Transverse colon (tissue), 4 donors: ENCODE measurements around the gene CDC42BPB. TPM values are rescaled to one million over a fixed set of nuclear protein-coding genes. Genes with fewer than 3 reads are reported as not detected.

Experiments used
- DNase-seq: peaks from one replicate; pipeline ENCODE4 v3.0.0-alpha.2; 2019
- H3K27ac ChIP-seq, 4 donors: fragments of 200-600 bp; sonication (generic); 2 replicates each; pipeline ENCODE4 v1.5.1; 2016 to 2018; ENCODE audit warnings: inconsistent platforms in 4 of 4
- H3K27me3 ChIP-seq: fragments of 200-600 bp; sonication (generic); 2 replicates; pipeline ENCODE4 v1.5.1; 2017; ENCODE audit warnings: inconsistent platforms
- H3K36me3 ChIP-seq, 4 donors: fragments of 200-600 bp; sonication (generic); 2 replicates each; pipeline ENCODE4 v1.5.1; 2017 to 2019; ENCODE audit warnings: inconsistent platforms in 4 of 4
- H3K4me1 ChIP-seq, 4 donors: fragments of 200-600 bp; sonication (generic); 2 replicates each; pipeline ENCODE4 v1.5.1; 2017 to 2020; ENCODE audit warnings: inconsistent platforms in 4 of 4
- H3K4me3 ChIP-seq, 4 donors: fragments of 200-600 bp; sonication (generic); 1 replicate in 1 of 4; 2 replicates in 3 of 4; pipeline versions ENCODE4 v1.5.1 to v1.6.1; 2017 to 2019; ENCODE audit warnings: inconsistent platforms in 4 of 4
- H3K9me3 ChIP-seq, 2 donors: fragments of 200-600 bp; sonication (generic); 2 replicates each; pipeline ENCODE4 v1.5.1; 2017 to 2019; ENCODE audit warnings: inconsistent platforms in 2 of 2
- CTCF ChIP-seq, 5 experiments: fragments of 200-600 bp in 3 of 5; fragments of 450-650 bp in 2 of 5; sonication (generic) in 3 of 5; IDR thresholded peaks; 1 replicate in 2 of 5; 2 replicates in 3 of 5; pipeline ENCODE4 v1.5.1; 2016 to 2017; ENCODE audit warnings: antibody characterized with exemption in 5 of 5, inconsistent platforms in 3 of 5, mild to moderate bottlenecking in 2 of 5, moderate library complexity in 1 of 5
- EP300 ChIP-seq: sonication (generic); formaldehyde crosslinking; IDR thresholded peaks from one replicate; pipeline ENCODE4 v1.6.1; 2017; ENCODE audit warnings: antibody characterized with exemption, low read depth
- POLR2A ChIP-seq: fragments of 450-650 bp; IDR thresholded peaks from one replicate; pipeline ENCODE4 v1.6.1; 2016; ENCODE audit warnings: antibody characterized with exemption, mild to moderate bottlenecking, moderate library complexity
- POLR2AphosphoS5 ChIP-seq, 3 donors: sonication (generic); formaldehyde crosslinking; IDR thresholded peaks; one replicate each; pipeline ENCODE4 v1.6.1; 2016; ENCODE audit warnings: antibody characterized with exemption in 3 of 3
- WGBS, 2 donors: methylation state at CpG; one replicate each; pipeline ENCODE4 v1.1.5; 2018; ENCODE audit warnings: low coverage in 1 of 2; 5-methylcytosine and 5-hydroxymethylcytosine counted together
- in situ Hi-C, 4 donors: fragments of 200-750 bp; cut with MboI; loops; one replicate each; pipeline versions ENCODE4 v1.15.0 to v1.15.1; 2017; ENCODE audit warnings: low sequenced_read_pairs in 3 of 4, low pct_ligation_motif_present in 1 of 4, low pct_unique_long_range_greater_than_20kb in 1 of 4
- intact Hi-C: fragments of 100-400 bp; cut with DNase I; formaldehyde crosslinking; loops from one replicate; pipeline ENCODE4 v1.15.1; 2023; ENCODE audit warnings: low total_unique reads
- total RNA-seq, 4 donors: library from RNA; depleted of rRNA; stranded (reverse); fragments of >200 nt; gene quantifications; one replicate each; pipeline ENCODE4 v1.1.0, GENCODE V29; 2016

Gene CDC42BPB
- total RNA-seq, 4 donors from 2014 or later = 109 to 160 (median 123) TPM

GRCh38 chr14:103089386-103090335 lies 32.3 kb upstream of the CDC42BPB start:
- Histone ChIP-seq H3K4me1 (peaks cover 4 to 21% (median 10%) of the 10 kb centered on the region in 4 donors), H3K4me3 (no peak overlapping the region), H3K27me3 (peaks cover 13% of the 10 kb centered on the region), H3K36me3 (no peaks in the 10 kb centered on the region), H3K27ac (no peak overlapping the region), H3K9me3 (no peaks in the 10 kb centered on the region)
- no peak for DNase-seq
- intact Hi-C loops = no loop called here
- TF ChIP-seq EP300 = no peak
- TF ChIP-seq POLR2A = no peak
- TF ChIP-seq CTCF (IDR thresholded peaks at IDR 0.05) = no peak
- no peak for TF ChIP-seq POLR2AphosphoS5 (IDR thresholded peaks at IDR 0.05)
- in situ Hi-C loops = loop anchor here in 2 of 4 donors (10.0 to 25.0 kb wide), 2 partner anchors 195 to 198 kb away; no protein-coding TSS in a partner anchor
- WGBS, 2 donors = 91 to 93% methylated on average over 10 to 26 of the region's 28 CpGs

GRCh38 chr14:103088921-103089320 lies 31.6 kb upstream of the CDC42BPB start:
- no peak for DNase-seq
- in situ Hi-C loops = loop anchor here in 2 of 4 donors (10.0 to 25.0 kb wide), 2 partner anchors 196 to 198 kb away; no protein-coding TSS in a partner anchor
- H3K4me1 ChIP-seq = peaks cover 4 to 19% (median 14%) of the 10 kb centered on the region in 4 donors
- intact Hi-C loops = no loop called here
- H3K4me3 ChIP-seq = no peak overlapping the region
- no peaks in the 10 kb centered on the region for H3K36me3 ChIP-seq
- H3K27me3 ChIP-seq = peaks cover 21% of the 10 kb centered on the region
- H3K9me3 ChIP-seq = no peaks in the 10 kb centered on the region
- no peak for TF ChIP-seq CTCF (IDR thresholded peaks at IDR 0.05)
- TF ChIP-seq EP300 = no peak
- no peak for TF ChIP-seq POLR2A
- TF ChIP-seq POLR2AphosphoS5 (IDR thresholded peaks at IDR 0.05) = no peak
- 78 to 91% methylated on average over 4 to 6 of the region's 6 CpGs for WGBS, 2 donors
- H3K27ac ChIP-seq = no peak overlapping the region

DNA sequence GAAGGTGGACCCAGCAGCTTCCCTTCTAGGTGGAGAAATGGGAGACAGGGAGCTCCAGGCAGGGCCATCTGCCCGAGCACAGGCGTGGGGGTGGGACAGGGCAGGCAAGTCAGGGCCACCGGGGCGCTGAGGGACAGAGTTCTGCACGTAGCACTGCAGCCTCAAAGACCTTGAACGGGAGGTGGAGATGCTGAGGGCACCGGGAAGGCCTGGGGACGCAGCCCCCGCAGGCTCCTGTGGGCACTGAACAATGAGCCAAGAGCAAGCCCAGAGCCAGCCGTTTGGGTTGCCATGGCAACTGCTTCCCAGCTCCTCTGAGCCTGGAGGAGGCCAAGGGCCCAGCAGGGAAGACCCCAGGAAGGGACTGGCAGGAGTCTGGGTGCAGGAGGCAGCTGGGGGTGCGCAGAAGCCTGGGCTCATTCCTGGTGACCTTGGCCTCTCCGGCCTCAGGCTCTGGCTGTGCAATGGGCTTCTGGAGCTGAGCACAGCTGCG lies 30.0 kb upstream of the CDC42BPB start:
- Histone ChIP-seq H3K27me3 (peaks cover 26% of the 10 kb centered on the region), H3K4me3 (no peak overlapping the region), H3K4me1 (peaks cover 4 to 19% (median 15%) of the 10 kb centered on the region in 4 donors), H3K27ac (no peak overlapping the region), H3K36me3 (no peaks in the 10 kb centered on the region), H3K9me3 (no peaks in the 10 kb centered on the region)
- in situ Hi-C loops = loop anchor here in 2 of 4 donors (10.0 to 25.0 kb wide), 2 partner anchors 197 to 200 kb away; no protein-coding TSS in a partner anchor
- WGBS, 2 donors = 75% methylated on average over 11 of the region's 13 CpGs; no CpG with 5 or more reads in 1 of the 2 donors
- TF ChIP-seq EP300 = no peak
- TF ChIP-seq POLR2A = no peak
- TF ChIP-seq POLR2AphosphoS5 (IDR thresholded peaks at IDR 0.05) = no peak
- no peak for TF ChIP-seq CTCF (IDR thresholded peaks at IDR 0.05)
- intact Hi-C loops = no loop called here
- DNase-seq = no peak

DNA sequence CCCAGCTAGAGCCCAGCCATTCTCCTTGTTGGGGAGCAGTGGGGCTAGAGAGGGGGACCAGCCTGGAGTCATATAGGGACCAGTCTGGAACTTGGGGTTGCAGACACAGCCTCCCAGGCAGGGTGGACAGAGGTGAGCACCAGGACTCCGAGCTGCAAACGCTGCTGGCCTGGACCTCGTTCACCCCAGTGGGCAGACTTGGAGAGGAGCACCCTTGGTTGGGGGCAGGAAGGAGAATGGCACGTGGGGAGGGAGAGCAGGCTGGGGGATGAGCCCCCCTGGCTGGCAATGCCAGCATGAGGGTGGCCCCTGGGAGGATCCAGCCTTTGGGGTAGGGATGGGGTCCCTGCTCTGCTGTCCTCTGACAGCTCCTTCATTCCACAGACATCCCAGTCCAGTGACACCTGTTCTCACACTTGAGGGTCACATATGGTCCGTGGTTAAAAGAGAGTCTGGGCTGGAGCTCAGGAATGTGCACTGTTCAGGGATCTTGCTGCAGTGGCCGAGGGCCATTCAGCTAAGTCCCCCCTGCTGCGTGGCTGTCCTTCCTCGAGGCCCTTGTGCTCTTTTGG lies 29.5 kb upstream of the CDC42BPB start:
- intact Hi-C loops = no loop called here
- Histone ChIP-seq H3K4me1 (peaks cover 3 to 18% (median 14%) of the 10 kb centered on the region in 4 donors), H3K36me3 (no peaks in the 10 kb centered on the region), H3K4me3 (no peak overlapping the region), H3K27me3 (peaks cover 26% of the 10 kb centered on the region), H3K27ac (no peak overlapping the region), H3K9me3 (no peaks in the 10 kb centered on the region)
- no peak for DNase-seq
- TF ChIP-seq CTCF (IDR thresholded peaks at IDR 0.05) (no peak), EP300 (no peak), POLR2AphosphoS5 (IDR thresholded peaks at IDR 0.05) (no peak), POLR2A (no peak)
- 87% methylated on average over 8 of the region's 8 CpGs; no CpG with 5 or more reads in 1 of the 2 donors for WGBS, 2 donors
- in situ Hi-C loops = loop anchor here in 2 of 4 donors (10.0 to 25.0 kb wide), 2 partner anchors 198 to 200 kb away; no protein-coding TSS in a partner anchor
